Neural progenitor cell (in vitro differentiated cells): ENCODE results near the gene CBX6. TPM values are rescaled to one million over a fixed set of nuclear protein-coding genes. Genes with fewer than 3 reads are reported as not detected.

ENCODE experiments used
- DNase-seq: peaks from one replicate; pipeline ENCODE4 v3.0.0-alpha.2; 2016; ENCODE audit warnings: low spot score
- H2AFZ ChIP-seq: fragments of 200-600 bp; sonication (generic); replicated peaks from 2 replicates; pipeline ENCODE4 v1.6.1; 2016; ENCODE audit warnings: antibody characterized with exemption
- H3F3A ChIP-seq: fragments of 200-600 bp; sonication (generic); 2 replicates; pipeline ENCODE4 v1.6.1; 2016; ENCODE audit warnings: antibody characterized with exemption, low read depth
- H3K27ac ChIP-seq: fragments of 200-600 bp; sonication (generic); 2 replicates; pipeline ENCODE4 v1.5.1; 2016; ENCODE audit warnings: mild to moderate bottlenecking
- H3K27me3 ChIP-seq: fragments of 200-600 bp; sonication (generic); 2 replicates; pipeline ENCODE4 v1.6.1; 2016; ENCODE audit warnings: mild to moderate bottlenecking, moderate library complexity
- H3K36me3 ChIP-seq: fragments of 200-600 bp; sonication (generic); 2 replicates; pipeline ENCODE4 v1.5.1; 2016
- H3K4me1 ChIP-seq: fragments of 200-600 bp; sonication (generic); 2 replicates; pipeline ENCODE4 v1.6.1; 2016; ENCODE audit warnings: mixed run types
- H3K4me2 ChIP-seq: fragments of 200-600 bp; sonication (generic); 2 replicates; pipeline ENCODE4 v1.6.1; 2016
- H3K4me3 ChIP-seq: fragments of 200-600 bp; sonication (generic); 2 replicates; pipeline ENCODE4 v1.5.1; 2016
- H3K79me2 ChIP-seq: fragments of 200-600 bp; sonication (generic); 2 replicates; pipeline ENCODE4 v1.6.1; 2016; ENCODE audit warnings: low read depth
- H3K9ac ChIP-seq: fragments of 200-600 bp; sonication (generic); 2 replicates; pipeline ENCODE4 v1.6.1; 2016
- H3K9me3 ChIP-seq: fragments of 200-600 bp; sonication (generic); 2 replicates; pipeline ENCODE4 v1.5.1; 2016; ENCODE audit warnings: low read depth
- H4K20me1 ChIP-seq: fragments of 200-600 bp; sonication (generic); 2 replicates; pipeline ENCODE4 v1.6.1; 2016; ENCODE audit warnings: low read depth
- H3K27ac Mint-ChIP-seq: 3 replicates; pipeline ENCODE4 v1.8.0; 2021; ENCODE audit warnings: mixed read lengths
- H3K27me3 Mint-ChIP-seq: 2 replicates; pipeline ENCODE4 v1.8.0; 2022; ENCODE audit warnings: low read depth, mild to moderate bottlenecking, inconsistent platforms, moderate library complexity, mixed read lengths; ENCODE audit not compliant: insufficient read depth
- H3K36me3 Mint-ChIP-seq: 3 replicates; pipeline ENCODE4 v1.8.0; 2021; ENCODE audit warnings: mixed read lengths
- H3K4me1 Mint-ChIP-seq: 3 replicates; pipeline ENCODE4 v1.8.0; 2021; ENCODE audit warnings: mixed read lengths
- H3K4me3 Mint-ChIP-seq: 3 replicates; pipeline ENCODE4 v1.8.0; 2021; ENCODE audit warnings: mild to moderate bottlenecking, moderate library complexity, mixed read lengths
- H3K9me3 Mint-ChIP-seq: 3 replicates; pipeline ENCODE4 v1.8.0; 2020; ENCODE audit warnings: mixed read lengths
- CTCF ChIP-seq: fragments of 200-600 bp; sonication (generic); IDR thresholded peaks from 2 replicates; pipeline ENCODE4 v1.5.1; 2017; ENCODE audit warnings: antibody characterized with exemption, mild to moderate bottlenecking
- EZH2 ChIP-seq: fragments of 200-600 bp; sonication (generic); IDR thresholded peaks from 2 replicates; pipeline ENCODE4 v1.6.1; 2017; ENCODE audit warnings: antibody characterized with exemption, mild to moderate bottlenecking, moderate library complexity
- EZH2phosphoT487 ChIP-seq: fragments of 200-600 bp; sonication (generic); IDR thresholded peaks from 2 replicates; pipeline ENCODE4 v1.6.1; 2017; ENCODE audit warnings: antibody characterized with exemption
- total RNA-seq: library from RNA; depleted of rRNA; stranded (reverse); fragments of >200 nt; gene quantifications from 2 replicates; pipeline ENCODE4 v1.2.3, GENCODE V29; 2015; ENCODE audit warnings: low replicate concordance

The CBX6 gene
- total RNA-seq, 1 donor from 2014 or later = 14.0 TPM

- no peaks in the 10 kb centered on the region for H4K20me1 ChIP-seq
- H3K4me2 ChIP-seq = no peak overlapping the region
- no peaks in the 10 kb centered on the region for H3K36me3 ChIP-seq
- no peak overlapping the region for H3K27ac ChIP-seq
- H3K36me3 Mint-ChIP-seq = no peaks in the 10 kb centered on the region
- H3K27me3 ChIP-seq = no peaks in the 10 kb centered on the region
- no peaks in the 10 kb centered on the region for H3K79me2 ChIP-seq
- H3K4me3 ChIP-seq = no peak overlapping the region
- peaks cover 2% of the 10 kb centered on the region for H3K9me3 Mint-ChIP-seq
- H3K9me3 ChIP-seq = no peaks in the 10 kb centered on the region
- H3K27me3 Mint-ChIP-seq = peaks cover 2% of the 10 kb centered on the region
- H3F3A ChIP-seq = peaks cover 3% of the 10 kb centered on the region
- no peaks in the 10 kb centered on the region for H3K4me1 Mint-ChIP-seq
- H2AFZ ChIP-seq = no peak overlapping the region
- TF ChIP-seq CTCF (no peak), EZH2phosphoT487 (no peak), EZH2 (no peak)
- H3K4me1 ChIP-seq = peaks cover 5% of the 10 kb centered on the region
- no peak overlapping the region for H3K9ac ChIP-seq
- no peak for DNase-seq
- no peak overlapping the region for H3K4me3 Mint-ChIP-seq
- H3K27ac Mint-ChIP-seq = no peak overlapping the region
Measured at GRCh38 chr22:38890377-38890776, 18.4 kb upstream of the CBX6 start.

DNA sequence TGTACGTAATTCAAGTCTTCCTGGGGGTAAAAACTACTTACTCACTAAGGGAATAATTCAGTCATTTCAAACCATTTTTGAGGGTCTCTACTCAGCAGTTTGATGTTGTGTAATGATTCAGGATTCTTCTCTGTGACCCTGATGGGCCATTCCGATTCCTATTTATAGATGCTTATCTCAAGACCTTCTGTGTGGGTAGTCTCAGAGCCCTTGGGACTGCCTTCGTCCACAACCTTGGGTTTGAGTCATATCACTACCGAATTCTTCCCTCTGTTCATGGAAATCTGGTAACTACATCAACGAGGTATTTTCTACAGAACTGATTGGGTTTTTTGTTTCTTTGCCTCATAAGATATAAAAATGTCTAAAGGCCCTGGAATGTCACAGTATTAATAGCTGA, 14.3 kb upstream of the CBX6 start:
- no peaks in the 10 kb centered on the region for H4K20me1 ChIP-seq
- no peak overlapping the region for H3K4me3 Mint-ChIP-seq
- H3K36me3 ChIP-seq = no peaks in the 10 kb centered on the region
- no peaks in the 10 kb centered on the region for H3K9me3 ChIP-seq
- peaks cover 6% of the 10 kb centered on the region for H3K4me1 Mint-ChIP-seq
- no peaks in the 10 kb centered on the region for H3K36me3 Mint-ChIP-seq
- no peak overlapping the region for H2AFZ ChIP-seq
- H3F3A ChIP-seq = peaks cover 3% of the 10 kb centered on the region
- H3K27me3 ChIP-seq = no peaks in the 10 kb centered on the region
- H3K9ac ChIP-seq = no peak overlapping the region
- no peak overlapping the region for H3K27ac Mint-ChIP-seq
- H3K9me3 Mint-ChIP-seq = peaks cover 2% of the 10 kb centered on the region
- no peak overlapping the region for H3K27ac ChIP-seq
- peaks cover 2% of the 10 kb centered on the region for H3K4me1 ChIP-seq
- no peak overlapping the region for H3K4me3 ChIP-seq
- TF ChIP-seq CTCF (no peak), EZH2phosphoT487 (no peak), EZH2 (no peak)
- no peaks in the 10 kb centered on the region for H3K79me2 ChIP-seq
- no peaks in the 10 kb centered on the region for H3K27me3 Mint-ChIP-seq
- H3K4me2 ChIP-seq = no peak overlapping the region
- DNase-seq = no peak

GRCh38 chr22:38882972-38883622, 11.1 kb upstream of the CBX6 start:
- no peak for DNase-seq
- no peak for TF ChIP-seq CTCF
- no peak for TF ChIP-seq EZH2phosphoT487
- TF ChIP-seq EZH2 = no peak
- H3K36me3 ChIP-seq = no peaks in the 10 kb centered on the region
- H3K79me2 ChIP-seq = no peaks in the 10 kb centered on the region
- no peak overlapping the region for H3K4me2 ChIP-seq
- Mint-ChIP-seq H3K27me3 (no peaks in the 10 kb centered on the region), H3K4me3 (no peak overlapping the region), H3K27ac (peak overlapping the region; percentile 73), H3K4me1 (peaks cover 6% of the 10 kb centered on the region), H3K9me3 (peaks cover under 1% of the 10 kb centered on the region), H3K36me3 (no peaks in the 10 kb centered on the region)
- no peak overlapping the region for H3K27ac ChIP-seq
- H3F3A ChIP-seq = no peaks in the 10 kb centered on the region
- no peaks in the 10 kb centered on the region for H3K9me3 ChIP-seq
- no peak overlapping the region for H3K4me3 ChIP-seq
- H3K9ac ChIP-seq = no peak overlapping the region
- H3K4me1 ChIP-seq = no peaks in the 10 kb centered on the region
- no peaks in the 10 kb centered on the region for H3K27me3 ChIP-seq
- no peak overlapping the region for H2AFZ ChIP-seq
- no peaks in the 10 kb centered on the region for H4K20me1 ChIP-seq
